Sigmoid colon (tissue), 4 donors: ENCODE data around the gene SDCBP2.

Source experiments
- EP300 ChIP-seq, 4 donors: sonication (generic); formaldehyde crosslinking; IDR thresholded peaks; one replicate each; pipeline ENCODE4 v1.6.1; 2017; ENCODE audit warnings: antibody characterized with exemption in 4 of 4
- POLR2A ChIP-seq, 2 donors: fragments of 450-650 bp; IDR thresholded peaks; one replicate each; pipeline ENCODE4 v1.6.1; 2016; ENCODE audit warnings: antibody characterized with exemption in 2 of 2, mild to moderate bottlenecking in 2 of 2, moderate library complexity in 2 of 2
- POLR2AphosphoS5 ChIP-seq, 4 donors: sonication (generic); formaldehyde crosslinking; IDR thresholded peaks; one replicate each; pipeline ENCODE4 v1.6.1; 2017; ENCODE audit warnings: antibody characterized with exemption in 4 of 4
- TF ChIP-seq, protein P1 (sequence below), 4 experiments: fragments of 450-650 bp in 3 of 4; fragments of 200-600 bp in 1 of 4; IDR thresholded peaks; one replicate each; pipeline ENCODE4 v1.5.1; 2016 to 2019; ENCODE audit warnings: antibody characterized with exemption in 4 of 4, mild to moderate bottlenecking in 3 of 4, moderate library complexity in 2 of 4

DNA sequence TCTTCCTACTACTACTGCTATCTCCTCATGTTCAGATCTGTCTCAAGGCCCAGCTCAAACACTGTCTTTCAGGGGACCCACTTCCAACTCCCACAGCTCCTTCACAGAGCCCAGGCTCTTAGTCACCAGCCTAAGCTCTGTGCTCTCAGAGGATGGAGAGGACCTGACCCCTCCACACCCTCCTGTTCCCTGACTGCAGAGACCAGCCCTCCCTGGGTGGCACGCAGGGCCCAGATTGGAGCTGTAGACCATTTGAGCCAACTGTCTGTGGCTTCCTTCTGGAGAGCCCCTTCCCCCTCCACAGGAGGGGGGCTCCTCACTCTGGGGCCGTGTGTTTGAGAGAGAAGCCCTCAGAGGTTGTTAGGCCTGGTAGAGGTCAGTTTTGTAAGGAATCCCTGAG, 53.0 kb downstream of the SDCBP2 start:
- no peak for TF ChIP-seq POLR2AphosphoS5 (IDR thresholded peaks at IDR 0.05)
- TF ChIP-seq, protein P1, sequence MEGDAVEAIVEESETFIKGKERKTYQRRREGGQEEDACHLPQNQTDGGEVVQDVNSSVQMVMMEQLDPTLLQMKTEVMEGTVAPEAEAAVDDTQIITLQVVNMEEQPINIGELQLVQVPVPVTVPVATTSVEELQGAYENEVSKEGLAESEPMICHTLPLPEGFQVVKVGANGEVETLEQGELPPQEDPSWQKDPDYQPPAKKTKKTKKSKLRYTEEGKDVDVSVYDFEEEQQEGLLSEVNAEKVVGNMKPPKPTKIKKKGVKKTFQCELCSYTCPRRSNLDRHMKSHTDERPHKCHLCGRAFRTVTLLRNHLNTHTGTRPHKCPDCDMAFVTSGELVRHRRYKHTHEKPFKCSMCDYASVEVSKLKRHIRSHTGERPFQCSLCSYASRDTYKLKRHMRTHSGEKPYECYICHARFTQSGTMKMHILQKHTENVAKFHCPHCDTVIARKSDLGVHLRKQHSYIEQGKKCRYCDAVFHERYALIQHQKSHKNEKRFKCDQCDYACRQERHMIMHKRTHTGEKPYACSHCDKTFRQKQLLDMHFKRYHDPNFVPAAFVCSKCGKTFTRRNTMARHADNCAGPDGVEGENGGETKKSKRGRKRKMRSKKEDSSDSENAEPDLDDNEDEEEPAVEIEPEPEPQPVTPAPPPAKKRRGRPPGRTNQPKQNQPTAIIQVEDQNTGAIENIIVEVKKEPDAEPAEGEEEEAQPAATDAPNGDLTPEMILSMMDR (IDR thresholded peaks at IDR 0.05) = no peak
- TF ChIP-seq EP300 (IDR thresholded peaks at IDR 0.05) = no peak
- TF ChIP-seq POLR2A (IDR thresholded peaks at IDR 0.05) = no peak
